ENCODE data around the gene SCT. TPM values are rescaled to one million over a fixed set of nuclear protein-coding genes. Genes with fewer than 3 reads are reported as not detected.

The SCT gene
- total and polyA plus RNA-seq, 2 of the 8 experiments (the other 6 are each of a cell fraction or from before 2014, with no cell fraction given) = 1.7 to 2.0 TPM

- no peak for TF ChIP-seq FOSL1 (IDR thresholded peaks at IDR 0.05; ENCODE audit: insufficient read depth, low read depth, low read length)
- H3K4me3 ChIP-seq (ENCODE audit: extremely low read depth in 1 of 4, insufficient read depth in 2 of 4, low read depth in 3 of 4, low read length in 4 of 4) = no peak overlapping the region
- no peak overlapping the region for H2BK12ac ChIP-seq (ENCODE audit: low read depth, low read length)
- H3K79me2 ChIP-seq (ENCODE audit: control insufficient read depth in 1 of 2, insufficient read depth in 2 of 2, low read length in 2 of 2) = no peaks in the 10 kb centered on the region; a peak in 1 of 4 replicates
- DNase-seq (ENCODE audit: low read depth in 1 of 2, low spot score in 2 of 2) = no peak
- no peak for FAIRE-seq
- H3K56ac ChIP-seq (replicated peaks; ENCODE audit: insufficient read length, low read depth, low read length) = no peak overlapping the region
- no peak overlapping the region for H4K8ac ChIP-seq (ENCODE audit: extremely low read depth, insufficient read depth, low read length)
- H3K14ac ChIP-seq (ENCODE audit: insufficient read length) = no peak overlapping the region
- no peak overlapping the region for H2BK20ac ChIP-seq (ENCODE audit: low read length)
- CTCF ChIA-PET (ENCODE audit: partially characterized antibody) = no interaction called here
- H3K9me3 ChIP-seq (ENCODE audit: insufficient read depth in 2 of 2, low read depth in 1 of 2, low read length in 1 of 2) = no peaks in the 10 kb centered on the region
- no peak overlapping the region for H2BK120ac ChIP-seq (replicated peaks; ENCODE audit: low read depth, low read length)
- H3K23ac ChIP-seq (ENCODE audit: insufficient read length) = no peak overlapping the region
- H3K27me3 ChIP-seq (replicated peaks in 1 of 4; ENCODE audit: control insufficient read depth in 3 of 4, extremely low read depth in 1 of 4, insufficient read depth in 3 of 4, low read length in 3 of 4) = no peaks in the 10 kb centered on the region
- no peak overlapping the region for H3K9ac ChIP-seq (replicated peaks in 1 of 4; ENCODE audit: extremely low read depth in 1 of 4, low read depth in 3 of 4, low read length in 3 of 4)
- H2AFZ ChIP-seq (ENCODE audit: low read length) = no peak overlapping the region
- H3K79me1 ChIP-seq (ENCODE audit: low read depth, low read length) = peaks cover 6% of the 10 kb centered on the region; the same call in 1 of the 2 replicates
- no peaks in the 10 kb centered on the region for H3K4me1 ChIP-seq (replicated peaks in 1 of 4; ENCODE audit: control insufficient read depth in 3 of 4, insufficient read depth in 4 of 4, low read length in 3 of 4)
- no peak overlapping the region for H3K4me2 ChIP-seq (ENCODE audit: insufficient read depth in 1 of 2, low read depth in 2 of 2, low read length in 2 of 2)
- H3K4ac ChIP-seq (replicated peaks; ENCODE audit: insufficient read length, low read depth, low read length) = no peak overlapping the region
- H3K23me2 ChIP-seq (ENCODE audit: low read depth, low read length) = no peaks in the 10 kb centered on the region
- H4K20me1 ChIP-seq (replicated peaks in 1 of 2; ENCODE audit: control insufficient read depth in 1 of 2, insufficient read depth in 2 of 2, low read length in 2 of 2) = peaks cover 12 to 13% of the 10 kb centered on the region in 2 experiments
- H3K27ac ChIP-seq (ENCODE audit: low read depth, low read length) = no peak overlapping the region
- no peak overlapping the region for H2BK15ac ChIP-seq (ENCODE audit: low read length)
- no peak overlapping the region for H4K91ac ChIP-seq (replicated peaks; ENCODE audit: insufficient read length, low read length)
- no peak overlapping the region for H3K18ac ChIP-seq (ENCODE audit: extremely low read depth, low read length)
- WGBS, 2 experiments (ENCODE audit: extremely low coverage in 1 of 2, insufficient coverage in 1 of 2, insufficient read length in 1 of 2, insufficient replicate concordance in 2 of 2, low coverage in 1 of 2, low lambda C conversion rate in 2 of 2, missing lambda C conversion rate in 1 of 2) = 93% methylated on average over 10 of the region's 10 CpGs; no CpG with 5 or more reads in 1 of the 2 experiments
- POLR2A ChIA-PET (ENCODE audit: partially characterized antibody) = no interaction called here
- H3K36me3 ChIP-seq (ENCODE audit: control insufficient read depth in 2 of 4, insufficient read depth in 4 of 4, low read length in 3 of 4) = peaks cover 21 to 64% (median 48%) of the 10 kb centered on the region in 4 experiments
- no peak overlapping the region for H2BK5ac ChIP-seq (ENCODE audit: low read depth, low read length)
- no peak overlapping the region for H4K5ac ChIP-seq (ENCODE audit: insufficient read length, low read depth, low read length)
- H2AK5ac ChIP-seq (ENCODE audit: low read depth, low read length) = no peak overlapping the region
Measured at GRCh38 chr11:592918-593317, 34.1 kb downstream of the SCT start.
